Measurements from ENCODE around the gene FRMD3.

- no peak for TF ChIP-seq CTCF (IDR thresholded peaks at IDR 0.05)
- TF ChIP-seq EZH2phosphoT487 (IDR thresholded peaks at IDR 0.05) = no peak
- TF ChIP-seq EZH2 (IDR thresholded peaks at IDR 0.05) = no peak
Observed at GRCh38 chr9:83451308-83451707, 86.9 kb downstream of the FRMD3 start.
